Measurements from ENCODE around the gene PLXDC1.
A peak's percentile ranks its signal among the peaks of the same experiment; 100 is the strongest.
"Not testable (repeated sequence)": the region's sequence is repeated elsewhere in the genome, so short reads cannot be mapped to it uniquely, and the experiment has no call there.

Gene PLXDC1

DNA sequence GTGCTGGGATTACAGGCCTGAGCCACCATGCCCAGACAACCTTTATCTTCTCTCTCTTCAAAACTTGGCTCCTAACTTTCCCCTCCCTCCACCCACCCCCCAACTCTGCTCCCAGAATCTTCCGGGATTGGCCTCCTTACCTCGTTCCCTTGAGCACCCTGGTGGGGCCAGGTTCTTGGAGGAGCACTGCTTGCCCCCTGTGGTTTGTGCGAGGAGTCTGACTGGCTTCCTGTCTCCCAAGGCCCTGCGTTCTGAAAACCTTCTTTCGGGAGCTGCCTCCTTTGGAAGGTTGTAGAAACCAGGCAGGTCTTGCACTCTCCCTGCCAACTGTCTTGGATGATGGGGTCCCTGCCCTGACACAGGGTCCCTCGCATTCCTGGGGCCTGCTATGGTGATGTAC is 19.8 kb downstream of the PLXDC1 start:
- H3K27ac ChIP-seq = no peak overlapping the region
- no peak for DNase-seq (ENCODE audit: low read depth, low spot score)

GRCh38 chr17:39130205-39130604 is 21.2 kb downstream of the PLXDC1 start:
- no peak overlapping the region for H3K27ac ChIP-seq
- no peak for DNase-seq (ENCODE audit: low read depth, low spot score)

DNA sequence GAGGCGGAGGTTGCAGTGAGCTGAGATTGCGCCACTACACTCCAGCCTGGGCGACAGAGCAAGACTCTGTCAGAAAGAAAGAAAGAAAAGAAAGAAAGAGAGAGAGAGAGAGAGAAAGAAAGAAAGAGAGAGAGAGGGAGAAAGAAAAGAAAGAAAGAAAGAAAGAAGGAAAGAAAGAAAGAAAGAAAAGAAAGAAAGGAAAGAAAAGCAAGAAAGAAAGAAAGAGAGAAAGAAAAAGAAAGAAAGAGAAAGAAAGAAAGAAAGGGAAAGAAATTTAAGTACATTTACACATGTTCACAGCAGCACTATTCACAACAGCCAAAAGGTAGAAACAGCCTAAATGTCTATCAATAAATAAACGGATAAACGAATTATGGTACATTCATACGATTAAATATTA is 21.9 kb downstream of the PLXDC1 start:
- DNase-seq (ENCODE audit: low read depth, low spot score); H3K27ac ChIP-seq: not testable (repeated sequence)

GRCh38 chr17:39126436-39126835 is 25.0 kb downstream of the PLXDC1 start:
- DNase-seq (ENCODE audit: low read depth, low spot score) = no peak
- no peak overlapping the region for H3K27ac ChIP-seq

DNA sequence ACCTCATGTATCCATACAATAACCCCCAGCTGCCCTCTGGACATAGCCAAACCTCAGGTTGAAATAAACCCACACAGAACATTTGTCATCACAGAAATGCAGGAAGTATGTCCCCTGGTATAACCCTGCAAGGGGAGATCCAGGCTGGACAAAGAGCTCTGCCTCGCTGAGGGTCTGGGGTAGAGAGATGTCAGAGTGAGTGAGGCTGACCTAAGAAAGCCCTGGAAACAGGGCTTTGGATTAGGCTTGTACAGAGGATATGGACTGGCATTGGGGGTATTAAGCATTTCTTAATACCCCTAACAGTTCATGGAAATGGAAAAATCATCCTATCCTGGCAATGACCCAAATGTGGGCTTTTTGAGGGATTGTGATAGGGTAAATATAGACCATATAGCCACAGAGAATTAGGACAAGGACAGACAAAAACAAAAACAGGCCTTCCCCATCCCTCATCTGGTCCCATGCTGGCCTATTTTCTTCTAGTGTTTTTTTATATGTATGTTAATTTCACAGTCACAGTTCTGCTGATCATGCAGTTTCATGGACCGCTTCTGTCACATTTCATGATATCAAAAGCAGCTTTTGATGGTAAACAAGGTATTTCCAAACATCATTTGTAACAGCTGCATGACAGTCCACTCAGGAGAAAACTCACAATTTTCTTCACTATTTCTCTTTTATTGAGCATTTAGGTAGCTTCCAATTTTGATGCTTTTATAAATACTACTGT is 26.1 kb downstream of the PLXDC1 start:
- no peak for DNase-seq (ENCODE audit: low read depth, low spot score)
- H3K27ac ChIP-seq = no peak overlapping the region

- DNase-seq (ENCODE audit: low read depth, low spot score) = peak; percentile 8
- H3K27ac ChIP-seq = no peak overlapping the region
These were observed 27.8 kb downstream of the PLXDC1 start for GRCh38 chr17:39123627-39124026.

DNA sequence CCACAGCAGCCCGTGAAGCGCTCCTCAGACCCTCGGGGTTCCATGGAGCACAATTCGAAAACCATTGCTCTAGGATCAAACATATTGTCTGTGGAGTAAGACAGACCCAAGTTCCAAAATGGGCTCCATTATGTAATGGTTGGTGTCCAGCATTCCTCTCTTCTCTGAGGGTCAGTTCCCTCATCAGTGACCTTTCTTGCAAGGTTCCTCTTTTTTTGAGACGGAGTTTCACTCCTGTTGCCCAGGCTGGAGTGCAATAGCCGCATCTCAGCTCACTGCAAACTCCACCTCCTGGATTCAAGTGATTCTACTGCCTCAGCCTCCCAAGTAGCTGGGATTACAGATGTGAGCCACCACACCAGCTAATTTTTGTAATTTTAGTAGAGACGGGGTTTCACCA is 28.4 kb downstream of the PLXDC1 start:
- DNase-seq (ENCODE audit: low read depth, low spot score) = no peak

DNA sequence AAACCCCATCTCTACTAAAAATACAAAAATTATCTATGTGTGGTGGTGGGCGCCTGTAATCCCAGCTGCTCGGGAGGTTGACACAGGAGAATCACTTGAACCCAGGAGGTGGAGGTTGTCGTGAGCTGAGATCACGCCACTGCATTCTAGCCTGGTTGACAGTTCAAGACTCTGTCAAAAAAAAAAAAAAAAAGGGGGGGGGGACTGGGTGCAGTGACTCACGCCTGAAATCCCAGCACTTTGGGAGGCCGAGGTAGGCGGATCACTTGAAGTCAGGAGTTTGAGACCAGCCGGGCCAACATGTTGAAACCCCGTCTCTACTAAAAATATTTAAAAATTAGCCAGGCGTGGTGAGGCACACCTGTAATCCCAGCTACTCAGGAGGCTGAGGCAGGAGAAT is 29.5 kb downstream of the PLXDC1 start:
- not testable (repeated sequence) for DNase-seq (ENCODE audit: low read depth, low spot score); H3K27ac ChIP-seq

More for the DNA sequence above, 28.4 kb downstream of the PLXDC1 start:
- H3K27ac ChIP-seq = no peak overlapping the region

DNA sequence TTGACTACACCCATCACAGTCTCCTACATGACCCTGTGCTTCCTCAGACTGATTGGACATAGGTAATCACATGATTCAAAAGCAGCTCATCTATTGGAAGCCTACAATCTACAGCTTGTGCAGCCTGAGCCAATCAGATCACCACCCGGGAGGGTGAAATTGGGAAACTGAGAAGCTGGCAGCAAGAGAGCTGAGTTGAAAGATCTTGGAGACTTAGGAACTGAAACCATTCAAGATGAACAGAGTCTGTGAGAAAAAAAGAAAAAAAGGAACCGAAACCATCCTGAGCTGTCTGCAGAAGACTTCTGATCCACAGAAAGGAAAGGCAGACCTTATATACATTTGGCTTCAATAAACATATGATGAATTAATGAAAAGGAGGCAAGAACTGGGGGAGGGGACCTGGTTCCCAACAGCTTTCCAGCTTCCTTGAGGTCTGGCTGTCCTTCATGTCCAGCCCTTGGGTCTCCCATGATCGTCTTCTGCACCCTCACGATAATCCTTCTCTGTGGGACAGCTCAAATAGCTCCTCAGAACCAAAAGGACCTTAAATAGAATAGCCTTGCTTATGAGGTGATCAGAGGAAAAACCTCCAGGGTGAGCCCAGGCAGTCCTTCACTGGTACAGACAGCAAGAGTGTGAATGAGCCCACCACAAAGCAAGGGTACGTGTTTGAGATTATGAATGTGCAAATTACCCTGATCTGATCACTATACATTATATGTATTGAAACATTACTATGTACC is 32.6 kb downstream of the PLXDC1 start:
- no peak for DNase-seq (ENCODE audit: low read depth, low spot score)
- no peak overlapping the region for H3K27ac ChIP-seq

- DNase-seq (ENCODE audit: low read depth, low spot score) = no peak
- no peak overlapping the region for H3K27ac ChIP-seq
These were observed 35.2 kb downstream of the PLXDC1 start for GRCh38 chr17:39116224-39116623.

- H3K27ac ChIP-seq = no peak overlapping the region
These were observed 36.3 kb downstream of the PLXDC1 start for GRCh38 chr17:39115135-39115534.

GRCh38 chr17:39114723-39115122 is 36.7 kb downstream of the PLXDC1 start:
- H3K27ac ChIP-seq = no peak overlapping the region
- DNase-seq (ENCODE audit: low read depth, low spot score) = no peak

More at GRCh38 chr17:39115135-39115534, 36.3 kb downstream of the PLXDC1 start:
- no peak for DNase-seq (ENCODE audit: low read depth, low spot score)

- no peak for DNase-seq (ENCODE audit: low read depth, low spot score)
- H3K27ac ChIP-seq = no peak overlapping the region
These were observed 37.6 kb downstream of the PLXDC1 start for GRCh38 chr17:39113871-39114270.

- DNase-seq (ENCODE audit: low read depth, low spot score) = no peak
- no peak overlapping the region for H3K27ac ChIP-seq
These were observed 40.9 kb downstream of the PLXDC1 start for GRCh38 chr17:39110435-39111136.

GRCh38 chr17:39108461-39109375 is 42.7 kb downstream of the PLXDC1 start:
- H3K27ac ChIP-seq = no peak overlapping the region
- no peak for DNase-seq (ENCODE audit: low read depth, low spot score)

DNA sequence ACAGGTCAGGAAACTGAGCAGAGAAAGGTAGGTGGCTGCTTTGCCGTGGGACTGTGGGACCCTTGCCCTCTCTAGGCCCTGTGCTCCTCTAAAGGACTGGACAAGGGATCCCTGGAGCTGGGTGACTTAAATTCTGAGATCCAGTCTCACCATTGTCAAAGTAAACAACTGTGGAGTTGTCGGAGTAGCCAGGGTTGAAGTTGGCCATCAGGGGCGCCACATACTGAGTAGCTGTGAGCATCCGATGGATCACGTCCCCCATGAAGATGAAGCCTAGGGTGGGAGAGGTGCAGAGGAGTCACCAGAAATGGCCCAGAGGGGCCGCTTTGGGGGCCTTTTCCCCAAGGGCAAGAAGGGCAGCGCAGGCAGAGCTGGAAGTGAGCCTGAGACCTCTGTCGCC is 43.5 kb downstream of the PLXDC1 start:
- no peak overlapping the region for H3K27ac ChIP-seq
- no peak for DNase-seq (ENCODE audit: low read depth, low spot score)

DNA sequence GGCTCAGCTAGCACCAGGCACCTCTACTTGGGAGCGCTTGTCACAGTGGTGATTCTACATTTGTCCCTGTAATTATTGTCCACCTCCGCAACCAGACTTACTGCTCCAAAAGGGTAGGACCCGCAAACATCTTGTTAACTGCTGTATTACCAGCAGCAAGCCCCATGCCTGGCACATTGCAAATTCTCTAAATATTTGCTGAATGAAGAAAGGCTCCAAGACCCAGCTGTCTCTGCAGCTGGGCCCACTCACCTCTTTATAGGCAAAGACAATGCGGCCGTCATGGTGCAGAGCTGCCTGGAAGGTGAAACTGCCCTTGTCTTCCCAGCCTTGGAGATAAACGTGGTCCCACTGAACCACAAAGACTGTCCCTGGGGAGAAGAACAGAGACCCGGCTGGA is 44.3 kb downstream of the PLXDC1 start:
- no peak overlapping the region for H3K27ac ChIP-seq
- DNase-seq (ENCODE audit: low read depth, low spot score) = no peak

GRCh38 chr17:39105705-39106104 is 45.7 kb downstream of the PLXDC1 start:
- H3K27ac ChIP-seq = no peak overlapping the region
- DNase-seq (ENCODE audit: low read depth, low spot score) = no peak

DNA sequence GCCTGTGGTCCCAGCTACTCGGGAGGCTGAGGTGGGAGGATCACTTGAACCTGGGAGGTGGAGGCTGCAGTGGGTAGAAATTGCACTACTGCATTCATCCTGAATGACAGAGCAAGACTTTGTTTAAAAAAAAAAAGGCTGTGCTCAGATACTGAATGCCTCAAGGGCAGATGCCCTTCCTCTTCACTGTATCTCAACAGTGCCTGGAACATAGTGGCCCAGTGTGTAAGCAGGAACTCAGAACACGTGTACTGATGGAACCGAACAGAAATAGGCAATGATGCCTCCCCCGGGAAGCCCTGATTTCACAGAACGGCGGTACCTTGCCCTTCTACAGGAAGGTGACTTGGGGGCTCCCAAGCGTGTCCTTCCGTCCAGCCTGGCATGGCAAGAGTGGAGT is 46.8 kb downstream of the PLXDC1 start:
- DNase-seq (ENCODE audit: low read depth, low spot score) = no peak
- H3K27ac ChIP-seq = no peak overlapping the region

- no peak overlapping the region for H3K27ac ChIP-seq
- DNase-seq (ENCODE audit: low read depth, low spot score) = no peak
These were observed 47.4 kb downstream of the PLXDC1 start for GRCh38 chr17:39104046-39104445.
